ENCODE data around the gene CEBPA. TPM values are rescaled to one million over a fixed set of nuclear protein-coding genes. Genes with fewer than 3 reads are reported as not detected.
A peak's percentile ranks its signal among the peaks of the same experiment; 100 is the strongest.

CEBPA gene
- total RNA-seq, 1 donor from 2014 or later = 10.8 TPM

DNA sequence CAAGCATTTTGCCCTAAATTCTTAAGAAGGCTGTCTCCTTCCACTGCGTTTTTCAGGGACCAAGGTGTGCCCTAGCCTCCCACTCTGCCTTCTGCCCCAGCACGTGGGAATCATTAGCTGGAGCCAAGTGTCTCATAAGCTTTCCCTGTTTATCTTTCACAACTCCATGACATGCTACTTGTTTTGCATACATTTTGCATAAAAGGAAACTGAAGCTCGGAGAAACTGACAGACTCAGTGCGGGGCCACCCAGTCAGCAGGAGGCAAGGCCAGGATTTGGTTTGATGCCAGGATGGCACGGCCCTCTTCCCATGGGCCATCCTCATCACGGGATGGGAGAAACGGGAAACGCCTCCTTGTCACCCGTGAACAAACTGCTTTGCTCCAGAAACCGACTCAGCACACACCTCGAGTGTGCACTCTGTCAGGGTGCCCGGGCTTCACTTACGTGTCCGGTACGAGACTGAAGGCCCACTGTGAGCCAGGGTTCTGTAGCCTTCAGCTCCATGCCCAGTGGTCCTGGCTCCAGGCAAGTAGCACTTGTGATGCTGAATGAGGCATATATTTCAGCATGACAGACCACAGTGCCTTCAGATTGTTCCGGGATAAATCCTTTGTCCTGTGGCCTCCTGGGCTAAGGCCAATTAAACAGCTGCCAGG, 9.6 kb downstream of the CEBPA start:
- no peak overlapping the region for H3K4me3 ChIP-seq (ENCODE audit: low read depth, low read length)
- peak; percentile 77 for DNase-seq (ENCODE audit: low read depth)
- TF ChIP-seq, protein P1, sequence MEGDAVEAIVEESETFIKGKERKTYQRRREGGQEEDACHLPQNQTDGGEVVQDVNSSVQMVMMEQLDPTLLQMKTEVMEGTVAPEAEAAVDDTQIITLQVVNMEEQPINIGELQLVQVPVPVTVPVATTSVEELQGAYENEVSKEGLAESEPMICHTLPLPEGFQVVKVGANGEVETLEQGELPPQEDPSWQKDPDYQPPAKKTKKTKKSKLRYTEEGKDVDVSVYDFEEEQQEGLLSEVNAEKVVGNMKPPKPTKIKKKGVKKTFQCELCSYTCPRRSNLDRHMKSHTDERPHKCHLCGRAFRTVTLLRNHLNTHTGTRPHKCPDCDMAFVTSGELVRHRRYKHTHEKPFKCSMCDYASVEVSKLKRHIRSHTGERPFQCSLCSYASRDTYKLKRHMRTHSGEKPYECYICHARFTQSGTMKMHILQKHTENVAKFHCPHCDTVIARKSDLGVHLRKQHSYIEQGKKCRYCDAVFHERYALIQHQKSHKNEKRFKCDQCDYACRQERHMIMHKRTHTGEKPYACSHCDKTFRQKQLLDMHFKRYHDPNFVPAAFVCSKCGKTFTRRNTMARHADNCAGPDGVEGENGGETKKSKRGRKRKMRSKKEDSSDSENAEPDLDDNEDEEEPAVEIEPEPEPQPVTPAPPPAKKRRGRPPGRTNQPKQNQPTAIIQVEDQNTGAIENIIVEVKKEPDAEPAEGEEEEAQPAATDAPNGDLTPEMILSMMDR (IDR thresholded peaks at IDR 0.05; ENCODE audit: insufficient read depth, low read length, severe bottlenecking) = no peak
- FAIRE-seq = peak; percentile 55
- H3K36me3 ChIP-seq (ENCODE audit: control insufficient read depth, insufficient read depth, low read length) = no peaks in the 10 kb centered on the region
- no peaks in the 10 kb centered on the region for H3K27me3 ChIP-seq (ENCODE audit: control insufficient read depth, insufficient read depth, low read length)

DNA sequence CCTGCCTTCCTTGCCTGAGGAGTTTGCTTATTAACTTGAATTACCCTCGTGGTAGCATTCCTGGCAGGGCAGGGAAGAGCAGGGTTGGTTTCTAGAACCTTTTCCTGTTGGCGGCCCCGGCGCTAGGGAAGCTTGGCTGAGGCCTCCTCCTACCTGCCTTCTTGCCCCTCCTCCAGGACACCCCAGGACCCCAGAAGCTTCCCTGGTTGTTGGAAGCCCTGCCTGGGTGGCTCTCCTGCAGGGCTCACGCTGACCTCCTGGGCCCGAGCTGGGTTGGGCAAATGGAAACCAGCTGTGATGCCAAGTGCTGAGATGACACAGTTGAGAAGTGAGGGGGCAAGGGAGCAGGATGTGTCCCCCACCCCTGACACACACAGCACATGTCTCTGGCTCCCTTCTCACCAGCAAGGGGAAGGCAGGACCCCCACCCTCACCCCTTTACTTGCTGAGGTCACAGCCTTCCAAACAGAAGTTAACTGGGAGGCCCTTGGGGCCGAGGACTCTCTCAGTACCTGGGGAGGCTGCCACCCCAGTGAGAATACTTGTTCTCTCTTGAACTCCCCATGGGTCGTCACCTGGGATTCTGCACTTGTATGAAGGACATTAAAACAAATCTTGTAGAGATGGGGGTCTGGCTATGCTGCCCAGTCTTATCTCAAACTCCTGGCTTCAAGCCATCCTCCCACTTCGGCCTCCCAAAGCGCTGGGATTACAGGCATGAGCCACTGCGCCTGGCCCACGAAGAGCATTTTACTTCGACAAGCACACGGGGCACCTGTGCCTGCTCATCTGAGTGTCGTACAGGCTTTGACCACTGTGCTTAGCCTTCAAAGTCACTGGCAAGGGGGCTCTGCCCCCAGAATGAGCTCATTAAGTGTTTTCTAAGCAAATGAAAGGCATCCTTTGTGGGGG, 10.5 kb downstream of the CEBPA start:
- DNase-seq (ENCODE audit: low read depth) (no peak), FAIRE-seq (no peak)
- H3K27me3 ChIP-seq (ENCODE audit: control insufficient read depth, insufficient read depth, low read length) = no peaks in the 10 kb centered on the region
- no peak overlapping the region for H3K4me3 ChIP-seq (ENCODE audit: low read depth, low read length)
- TF ChIP-seq, protein P1 (IDR thresholded peaks at IDR 0.05; ENCODE audit: insufficient read depth, low read length, severe bottlenecking) = no peak
- H3K36me3 ChIP-seq (ENCODE audit: control insufficient read depth, insufficient read depth, low read length) = no peaks in the 10 kb centered on the region

DNA sequence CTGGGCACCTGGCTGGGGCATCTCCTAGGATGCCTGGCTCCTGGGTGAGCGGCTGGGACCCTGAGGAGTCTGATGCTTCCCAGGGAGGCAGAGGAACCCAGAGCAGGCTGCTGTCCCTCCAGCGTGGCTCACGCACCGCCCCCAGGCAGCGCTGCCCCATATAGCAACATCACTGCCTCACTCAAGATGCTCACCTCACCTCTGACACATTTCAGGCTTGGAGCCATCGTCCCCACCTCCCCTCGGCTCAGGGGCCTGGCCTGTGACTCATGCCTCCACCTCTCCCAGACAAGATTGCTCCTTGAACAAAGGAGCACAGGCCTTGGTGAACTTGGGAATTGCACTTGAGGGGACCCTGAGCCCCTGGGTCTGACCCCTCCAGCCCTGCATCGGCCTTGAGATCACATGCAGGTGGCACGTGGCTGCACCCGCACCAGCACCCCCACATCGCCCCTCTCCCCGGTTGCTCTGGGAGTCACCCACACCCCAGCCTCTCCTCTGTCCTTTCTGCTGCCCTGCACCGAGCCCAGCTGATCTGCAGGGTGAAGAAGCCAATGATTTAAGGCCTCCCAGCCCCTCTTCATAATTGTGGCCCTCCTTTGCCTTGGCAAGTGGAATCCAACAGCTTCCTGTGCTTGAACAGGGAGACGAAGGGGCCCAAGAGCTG, 11.2 kb downstream of the CEBPA start:
- DNase-seq (ENCODE audit: low read depth) (peak; percentile 84), FAIRE-seq (no peak)
- Histone ChIP-seq H3K27me3 (ENCODE audit: control insufficient read depth, insufficient read depth, low read length) (no peaks in the 10 kb centered on the region), H3K36me3 (ENCODE audit: control insufficient read depth, insufficient read depth, low read length) (no peaks in the 10 kb centered on the region), H3K4me3 (ENCODE audit: low read depth, low read length) (no peak overlapping the region)
- TF ChIP-seq, protein P1 (IDR thresholded peaks at IDR 0.05; ENCODE audit: insufficient read depth, low read length, severe bottlenecking) = no peak

DNA sequence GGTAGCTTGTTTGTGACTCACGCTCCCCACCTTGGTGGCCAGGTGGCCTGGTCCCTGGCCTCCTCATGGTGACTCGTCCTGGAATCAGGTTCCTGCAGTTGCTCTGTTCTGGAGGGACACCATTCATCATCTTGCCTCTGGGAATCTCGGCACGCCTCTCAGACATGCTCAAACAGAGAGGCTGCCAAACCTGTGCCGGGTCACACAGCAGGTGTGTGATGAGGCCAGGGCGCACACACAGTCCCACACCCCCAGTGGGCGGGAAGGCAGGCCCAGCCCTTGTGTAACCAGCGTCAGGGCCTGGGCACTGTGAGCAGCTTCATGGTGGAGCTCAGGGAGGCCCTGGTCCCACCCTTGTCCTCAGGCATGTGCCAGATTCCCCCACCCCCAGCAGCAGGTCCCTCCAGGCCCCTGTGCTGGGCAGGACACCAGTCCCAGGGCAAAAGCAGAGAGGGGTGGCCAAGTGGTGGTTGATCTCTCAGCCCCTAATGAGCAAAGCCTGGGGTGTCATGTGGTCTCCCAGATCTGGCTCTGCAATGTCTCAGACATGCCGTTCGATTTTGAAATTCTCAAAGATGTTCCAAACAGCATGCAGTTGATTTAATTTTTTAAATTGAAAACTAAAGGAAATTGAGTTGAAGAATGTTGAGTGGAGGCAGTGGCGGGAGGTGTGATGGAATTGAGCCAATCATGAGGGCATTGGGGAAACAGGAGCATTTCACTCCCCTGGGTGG, 12.1 kb downstream of the CEBPA start:
- Histone ChIP-seq H3K36me3 (ENCODE audit: control insufficient read depth, insufficient read depth, low read length) (no peaks in the 10 kb centered on the region), H3K4me3 (ENCODE audit: low read depth, low read length) (no peak overlapping the region), H3K27me3 (ENCODE audit: control insufficient read depth, insufficient read depth, low read length) (no peaks in the 10 kb centered on the region)
- TF ChIP-seq, protein P1 (IDR thresholded peaks at IDR 0.05; ENCODE audit: insufficient read depth, low read length, severe bottlenecking) = no peak
- FAIRE-seq (no peak), DNase-seq (ENCODE audit: low read depth) (peak; percentile 61)

DNA sequence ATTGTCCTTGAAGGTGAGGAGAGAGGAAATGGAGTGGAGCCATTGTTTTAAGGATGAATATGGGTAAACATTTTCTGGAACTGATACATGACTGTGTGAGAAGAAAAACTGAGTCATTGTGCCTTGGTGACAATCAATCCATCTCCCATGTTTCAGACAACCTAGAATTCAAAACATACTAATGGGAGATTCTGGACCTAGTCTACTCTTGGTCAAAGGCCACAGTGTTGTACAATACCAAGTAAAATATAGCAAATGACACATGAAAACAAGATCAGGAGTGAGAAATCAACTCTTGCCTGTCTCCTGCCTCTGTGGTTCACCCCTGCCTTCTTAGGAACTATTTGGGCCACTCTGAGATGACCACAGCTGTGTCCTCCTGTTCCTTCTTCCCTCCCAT, 13.1 kb downstream of the CEBPA start:
- FAIRE-seq = no peak
- H3K36me3 ChIP-seq (ENCODE audit: control insufficient read depth, insufficient read depth, low read length) = no peaks in the 10 kb centered on the region
- H3K4me3 ChIP-seq (ENCODE audit: low read depth, low read length) = no peak overlapping the region
- TF ChIP-seq, protein P1 (IDR thresholded peaks at IDR 0.05; ENCODE audit: insufficient read depth, low read length, severe bottlenecking) = no peak
- no peak for DNase-seq (ENCODE audit: low read depth)
- H3K27me3 ChIP-seq (ENCODE audit: control insufficient read depth, insufficient read depth, low read length) = no peaks in the 10 kb centered on the region
